ENCODE data around the gene TRAF4.

TRAF4 gene

DNA sequence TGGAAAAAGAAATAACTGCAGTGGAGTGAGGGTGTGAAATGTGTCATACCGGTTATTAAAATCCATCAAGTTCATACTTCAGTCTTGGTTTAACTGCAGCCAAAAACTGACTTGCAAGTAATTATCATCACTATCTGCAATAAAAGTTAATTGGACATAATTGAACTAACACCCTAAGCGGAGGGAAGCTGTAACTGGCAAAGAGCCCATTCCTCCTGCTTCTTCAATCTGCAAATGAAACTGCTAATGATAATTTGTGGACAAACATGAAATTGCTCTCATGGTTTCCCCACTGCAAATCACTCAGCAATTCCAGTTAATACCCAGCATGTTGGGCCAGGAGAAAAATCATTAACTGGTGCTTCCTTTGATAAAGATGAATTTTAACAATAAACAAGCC is 52.3 kb downstream of the TRAF4 start:
- H3K27ac ChIP-seq, result no peak overlapping the region
- TF ChIP-seq CTCF (conservative IDR thresholded peaks at IDR 0.05) (no peak), ZFX (IDR thresholded peaks at IDR 0.05) (no peak)
